ENCODE data around the gene PCNX1.

The PCNX1 gene

GRCh38 chr14:71022939-71023338, 115.7 kb downstream of the PCNX1 start:
- Histone ChIP-seq H3K27ac (ENCODE audit: low read depth, low read length) (no peak overlapping the region), H3K27me3 (ENCODE audit: control insufficient read depth in 5 of 5, insufficient read depth in 4 of 5, low read length in 5 of 5) (no peaks in the 10 kb centered on the region), H3K36me3 (ENCODE audit: control insufficient read depth in 5 of 5, insufficient read depth in 5 of 5, low read length in 5 of 5) (peaks cover 9 to 41% (median 29%) of the 10 kb centered on the region in 5 donors), H3K9ac (ENCODE audit: low read length in 5 of 5) (no peak overlapping the region), H3K9me3 (ENCODE audit: control insufficient read depth in 5 of 5, low read length in 5 of 5) (no peaks in the 10 kb centered on the region), H3K4me1 (ENCODE audit: control insufficient read depth in 5 of 5, insufficient read depth in 5 of 5, low read length in 5 of 5) (no peaks in the 10 kb centered on the region), H3K4me3 (ENCODE audit: low read depth in 1 of 5, low read length in 5 of 5) (no peak overlapping the region)

GRCh38 chr14:71029236-71029781, 122.0 kb downstream of the PCNX1 start:
- Histone ChIP-seq H3K9me3 (ENCODE audit: control insufficient read depth in 5 of 5, low read length in 5 of 5) (no peaks in the 10 kb centered on the region), H3K4me3 (ENCODE audit: low read depth in 1 of 5, low read length in 5 of 5) (no peak overlapping the region), H3K36me3 (ENCODE audit: control insufficient read depth in 5 of 5, insufficient read depth in 5 of 5, low read length in 5 of 5) (peaks cover 29 to 58% (median 52%) of the 10 kb centered on the region in 5 donors), H3K27ac (ENCODE audit: low read depth, low read length) (no peak overlapping the region), H3K4me1 (ENCODE audit: control insufficient read depth in 5 of 5, insufficient read depth in 5 of 5, low read length in 5 of 5) (no peaks in the 10 kb centered on the region), H3K27me3 (ENCODE audit: control insufficient read depth in 5 of 5, insufficient read depth in 4 of 5, low read length in 5 of 5) (no peaks in the 10 kb centered on the region), H3K9ac (ENCODE audit: low read length in 5 of 5) (no peak overlapping the region)

GRCh38 chr14:71031000-71031399, 123.7 kb downstream of the PCNX1 start:
- Histone ChIP-seq H3K4me1 (ENCODE audit: control insufficient read depth in 5 of 5, insufficient read depth in 5 of 5, low read length in 5 of 5) (no peaks in the 10 kb centered on the region), H3K27ac (ENCODE audit: low read depth, low read length) (no peak overlapping the region), H3K36me3 (ENCODE audit: control insufficient read depth in 5 of 5, insufficient read depth in 5 of 5, low read length in 5 of 5) (peaks cover 31 to 55% (median 51%) of the 10 kb centered on the region in 5 donors), H3K9ac (ENCODE audit: low read length in 5 of 5) (no peak overlapping the region), H3K4me3 (ENCODE audit: low read depth in 1 of 5, low read length in 5 of 5) (no peak overlapping the region), H3K9me3 (ENCODE audit: control insufficient read depth in 5 of 5, low read length in 5 of 5) (no peaks in the 10 kb centered on the region), H3K27me3 (ENCODE audit: control insufficient read depth in 5 of 5, insufficient read depth in 4 of 5, low read length in 5 of 5) (no peaks in the 10 kb centered on the region)

- H3K4me1 ChIP-seq (ENCODE audit: control insufficient read depth in 5 of 5, insufficient read depth in 5 of 5, low read length in 5 of 5) = no peaks in the 10 kb centered on the region
- H3K4me3 ChIP-seq (ENCODE audit: low read depth in 1 of 5, low read length in 5 of 5) = no peak overlapping the region
- H3K9me3 ChIP-seq (ENCODE audit: control insufficient read depth in 5 of 5, low read length in 5 of 5) = peaks cover 3 to 10% (median 4%) of the 10 kb centered on the region in 5 donors
- peaks cover 42 to 50% (median 46%) of the 10 kb centered on the region in 5 donors for H3K36me3 ChIP-seq (ENCODE audit: control insufficient read depth in 5 of 5, insufficient read depth in 5 of 5, low read length in 5 of 5)
- no peaks in the 10 kb centered on the region for H3K27me3 ChIP-seq (ENCODE audit: control insufficient read depth in 5 of 5, insufficient read depth in 4 of 5, low read length in 5 of 5)
- H3K27ac ChIP-seq (ENCODE audit: low read depth, low read length) = no peak overlapping the region
- H3K9ac ChIP-seq (ENCODE audit: low read length in 5 of 5) = no peak overlapping the region
These were observed 129.2 kb downstream of the PCNX1 start for GRCh38 chr14:71036433-71036832.

GRCh38 chr14:71048393-71048792, 141.1 kb downstream of the PCNX1 start:
- Histone ChIP-seq H3K9me3 (ENCODE audit: control insufficient read depth in 5 of 5, low read length in 5 of 5) (peaks cover 0 to 7% (median 0%) of the 10 kb centered on the region in 5 donors), H3K36me3 (ENCODE audit: control insufficient read depth in 5 of 5, insufficient read depth in 5 of 5, low read length in 5 of 5) (peaks cover 20 to 59% (median 49%) of the 10 kb centered on the region in 5 donors), H3K27me3 (ENCODE audit: control insufficient read depth in 5 of 5, insufficient read depth in 4 of 5, low read length in 5 of 5) (no peaks in the 10 kb centered on the region), H3K4me1 (ENCODE audit: control insufficient read depth in 5 of 5, insufficient read depth in 5 of 5, low read length in 5 of 5) (no peaks in the 10 kb centered on the region), H3K9ac (ENCODE audit: low read length in 5 of 5) (peak overlapping the region in 1 of 5 donors; percentile 6), H3K27ac (ENCODE audit: low read depth, low read length) (no peak overlapping the region), H3K4me3 (ENCODE audit: low read depth in 1 of 5, low read length in 5 of 5) (no peak overlapping the region)

GRCh38 chr14:71049435-71050133, 142.3 kb downstream of the PCNX1 start:
- Histone ChIP-seq H3K27me3 (ENCODE audit: control insufficient read depth in 5 of 5, insufficient read depth in 4 of 5, low read length in 5 of 5) (no peaks in the 10 kb centered on the region), H3K36me3 (ENCODE audit: control insufficient read depth in 5 of 5, insufficient read depth in 5 of 5, low read length in 5 of 5) (peaks cover 13 to 61% (median 47%) of the 10 kb centered on the region in 5 donors), H3K27ac (ENCODE audit: low read depth, low read length) (no peak overlapping the region), H3K9me3 (ENCODE audit: control insufficient read depth in 5 of 5, low read length in 5 of 5) (no peaks in the 10 kb centered on the region), H3K9ac (ENCODE audit: low read length in 5 of 5) (no peak overlapping the region), H3K4me1 (ENCODE audit: control insufficient read depth in 5 of 5, insufficient read depth in 5 of 5, low read length in 5 of 5) (no peaks in the 10 kb centered on the region), H3K4me3 (ENCODE audit: low read depth in 1 of 5, low read length in 5 of 5) (no peak overlapping the region)

GRCh38 chr14:71050227-71050823, 143.1 kb downstream of the PCNX1 start:
- Histone ChIP-seq H3K36me3 (ENCODE audit: control insufficient read depth in 5 of 5, insufficient read depth in 5 of 5, low read length in 5 of 5) (peaks cover 15 to 59% (median 44%) of the 10 kb centered on the region in 5 donors), H3K27ac (ENCODE audit: low read depth, low read length) (no peak overlapping the region), H3K9me3 (ENCODE audit: control insufficient read depth in 5 of 5, low read length in 5 of 5) (no peaks in the 10 kb centered on the region), H3K4me1 (ENCODE audit: control insufficient read depth in 5 of 5, insufficient read depth in 5 of 5, low read length in 5 of 5) (no peaks in the 10 kb centered on the region), H3K27me3 (ENCODE audit: control insufficient read depth in 5 of 5, insufficient read depth in 4 of 5, low read length in 5 of 5) (no peaks in the 10 kb centered on the region), H3K4me3 (ENCODE audit: low read depth in 1 of 5, low read length in 5 of 5) (no peak overlapping the region), H3K9ac (ENCODE audit: low read length in 5 of 5) (no peak overlapping the region)

- no peaks in the 10 kb centered on the region for H3K9me3 ChIP-seq (ENCODE audit: control insufficient read depth in 5 of 5, low read length in 5 of 5)
- H3K4me1 ChIP-seq (ENCODE audit: control insufficient read depth in 5 of 5, insufficient read depth in 5 of 5, low read length in 5 of 5) = no peaks in the 10 kb centered on the region
- no peak overlapping the region for H3K9ac ChIP-seq (ENCODE audit: low read length in 5 of 5)
- H3K27ac ChIP-seq (ENCODE audit: low read depth, low read length) = no peak overlapping the region
- peaks cover 19 to 62% (median 53%) of the 10 kb centered on the region in 5 donors for H3K36me3 ChIP-seq (ENCODE audit: control insufficient read depth in 5 of 5, insufficient read depth in 5 of 5, low read length in 5 of 5)
- H3K4me3 ChIP-seq (ENCODE audit: low read depth in 1 of 5, low read length in 5 of 5) = no peak overlapping the region
- no peaks in the 10 kb centered on the region for H3K27me3 ChIP-seq (ENCODE audit: control insufficient read depth in 5 of 5, insufficient read depth in 4 of 5, low read length in 5 of 5)
These were observed 147.4 kb downstream of the PCNX1 start for GRCh38 chr14:71054706-71055105.

GRCh38 chr14:71056168-71056567, 148.9 kb downstream of the PCNX1 start:
- H3K9ac ChIP-seq (ENCODE audit: low read length in 5 of 5) = no peak overlapping the region
- H3K9me3 ChIP-seq (ENCODE audit: control insufficient read depth in 5 of 5, low read length in 5 of 5) = no peaks in the 10 kb centered on the region
- no peaks in the 10 kb centered on the region for H3K4me1 ChIP-seq (ENCODE audit: control insufficient read depth in 5 of 5, insufficient read depth in 5 of 5, low read length in 5 of 5)
- peaks cover 33 to 77% (median 68%) of the 10 kb centered on the region in 5 donors for H3K36me3 ChIP-seq (ENCODE audit: control insufficient read depth in 5 of 5, insufficient read depth in 5 of 5, low read length in 5 of 5)
- no peak overlapping the region for H3K27ac ChIP-seq (ENCODE audit: low read depth, low read length)
- H3K27me3 ChIP-seq (ENCODE audit: control insufficient read depth in 5 of 5, insufficient read depth in 4 of 5, low read length in 5 of 5) = no peaks in the 10 kb centered on the region
- no peak overlapping the region for H3K4me3 ChIP-seq (ENCODE audit: low read depth in 1 of 5, low read length in 5 of 5)

- Histone ChIP-seq H3K9me3 (ENCODE audit: control insufficient read depth in 5 of 5, low read length in 5 of 5) (peaks cover 0 to 4% (median 0%) of the 10 kb centered on the region in 5 donors), H3K9ac (ENCODE audit: low read length in 5 of 5) (no peak overlapping the region), H3K27me3 (ENCODE audit: control insufficient read depth in 5 of 5, insufficient read depth in 4 of 5, low read length in 5 of 5) (no peaks in the 10 kb centered on the region), H3K27ac (ENCODE audit: low read depth, low read length) (no peak overlapping the region), H3K4me3 (ENCODE audit: low read depth in 1 of 5, low read length in 5 of 5) (no peak overlapping the region), H3K4me1 (ENCODE audit: control insufficient read depth in 5 of 5, insufficient read depth in 5 of 5, low read length in 5 of 5) (no peaks in the 10 kb centered on the region), H3K36me3 (ENCODE audit: control insufficient read depth in 5 of 5, insufficient read depth in 5 of 5, low read length in 5 of 5) (peaks cover 41 to 75% (median 66%) of the 10 kb centered on the region in 5 donors)
These were observed 153.0 kb downstream of the PCNX1 start for GRCh38 chr14:71060274-71060673.

Measured in subcutaneous abdominal adipose tissue (tissue), 5 donors.